Measurements from ENCODE around the gene PBX1. TPM values are rescaled to one million over a fixed set of nuclear protein-coding genes. Genes with fewer than 3 reads are reported as not detected.

Gene PBX1
- total RNA-seq, 4 donors from 2014 or later, result 89.6 to 138 (median 112) TPM

GRCh38 chr1:164660775-164661174, 101.8 kb downstream of the PBX1 start:
- intact Hi-C loops (cut with DNase I), result no loop called here
- Histone ChIP-seq H3K27ac (replicated peaks in 1 of 4) (peak overlapping the region in 1 of 4 donors; percentile 7), H3K4me3 (no peak overlapping the region), H3K36me3 (no peaks in the 10 kb centered on the region), H3K27me3 (no peaks in the 10 kb centered on the region), H3K9me3 (no peaks in the 10 kb centered on the region), H3K4me1 (peaks cover 22 to 85% (median 79%) of the 10 kb centered on the region in 4 donors)
- no peak for DNase-seq (ENCODE audit: extremely low spot score)
- no peak for TF ChIP-seq POLR2A (IDR thresholded peaks at IDR 0.05; ENCODE audit: low read depth)
- no peak for TF ChIP-seq POLR2AphosphoS5 (IDR thresholded peaks at IDR 0.05)
- no peak for TF ChIP-seq CTCF (IDR thresholded peaks at IDR 0.05)
- no peak for TF ChIP-seq EP300 (IDR thresholded peaks at IDR 0.05)

GRCh38 chr1:164662462-164662861, 103.5 kb downstream of the PBX1 start:
- H3K4me3 ChIP-seq, result no peak overlapping the region
- intact Hi-C loops (cut with DNase I), result no loop called here
- no peak for DNase-seq (ENCODE audit: extremely low spot score)
- H3K9me3 ChIP-seq, result no peaks in the 10 kb centered on the region
- TF ChIP-seq CTCF (IDR thresholded peaks at IDR 0.05) (peak in 2 of 3 experiments; percentile 14 to 26), POLR2AphosphoS5 (IDR thresholded peaks at IDR 0.05) (no peak)
- 93% methylated on average over 4 of the region's 5 CpGs for WGBS
- peak overlapping the region in 1 of 4 donors; percentile 7 for H3K27ac ChIP-seq (replicated peaks in 1 of 4)
- peaks cover 34 to 86% (median 74%) of the 10 kb centered on the region in 4 donors for H3K4me1 ChIP-seq
- H3K36me3 ChIP-seq, result no peaks in the 10 kb centered on the region
- H3K27me3 ChIP-seq, result no peaks in the 10 kb centered on the region

- WGBS, result 90% methylated on average over 1 of the region's 1 CpG
Observed at GRCh38 chr1:164662955-164663354, 104.0 kb downstream of the PBX1 start.

GRCh38 chr1:164664127-164664526, 105.1 kb downstream of the PBX1 start:
- peaks cover 32 to 88% (median 75%) of the 10 kb centered on the region in 4 donors for H3K4me1 ChIP-seq
- H3K4me3 ChIP-seq, result no peak overlapping the region
- no peak for DNase-seq (ENCODE audit: extremely low spot score)
- WGBS, result 93% methylated on average over 4 of the region's 4 CpGs
- no peaks in the 10 kb centered on the region for H3K27me3 ChIP-seq
- intact Hi-C loops (cut with DNase I), result no loop called here
- H3K9me3 ChIP-seq, result no peaks in the 10 kb centered on the region
- TF ChIP-seq POLR2AphosphoS5 (IDR thresholded peaks at IDR 0.05) (no peak), POLR2A (IDR thresholded peaks at IDR 0.05; ENCODE audit: low read depth) (no peak), EP300 (IDR thresholded peaks at IDR 0.05) (no peak), CTCF (IDR thresholded peaks at IDR 0.05) (no peak)
- H3K36me3 ChIP-seq, result no peaks in the 10 kb centered on the region
- peak overlapping the region in 1 of 4 donors; percentile 31 for H3K27ac ChIP-seq (replicated peaks in 1 of 4)

More at GRCh38 chr1:164662955-164663354, 104.0 kb downstream of the PBX1 start:
- Histone ChIP-seq H3K27me3 (no peaks in the 10 kb centered on the region), H3K27ac (replicated peaks in 1 of 4) (peak overlapping the region in 2 of 4 donors; percentile 9 to 33), H3K9me3 (no peaks in the 10 kb centered on the region), H3K4me3 (no peak overlapping the region), H3K4me1 (peaks cover 38 to 89% (median 74%) of the 10 kb centered on the region in 4 donors), H3K36me3 (no peaks in the 10 kb centered on the region)
- DNase-seq (ENCODE audit: extremely low spot score), result no peak
- no peak for TF ChIP-seq CTCF (IDR thresholded peaks at IDR 0.05)
- no peak for TF ChIP-seq POLR2AphosphoS5 (IDR thresholded peaks at IDR 0.05)
- no peak for TF ChIP-seq EP300 (IDR thresholded peaks at IDR 0.05)
- TF ChIP-seq POLR2A (IDR thresholded peaks at IDR 0.05; ENCODE audit: low read depth), result no peak
- intact Hi-C loops (cut with DNase I), result no loop called here

- no peak overlapping the region for H3K4me3 ChIP-seq
- no peak for DNase-seq (ENCODE audit: extremely low spot score)
- 93% methylated on average over 2 of the region's 2 CpGs for whole genome bisulfite sequencing
- no peak overlapping the region for H3K27ac ChIP-seq (replicated peaks in 1 of 4)
- TF ChIP-seq POLR2AphosphoS5 (IDR thresholded peaks at IDR 0.05), result no peak
- TF ChIP-seq CTCF (IDR thresholded peaks at IDR 0.05), result no peak
- no peak for TF ChIP-seq EP300 (IDR thresholded peaks at IDR 0.05)
- TF ChIP-seq POLR2A (IDR thresholded peaks at IDR 0.05; ENCODE audit: low read depth), result no peak
- H3K9me3 ChIP-seq, result no peaks in the 10 kb centered on the region
- peaks cover 36 to 97% (median 83%) of the 10 kb centered on the region in 4 donors for H3K4me1 ChIP-seq
- H3K27me3 ChIP-seq, result no peaks in the 10 kb centered on the region
- intact Hi-C loops (cut with DNase I), result no loop called here
- no peaks in the 10 kb centered on the region for H3K36me3 ChIP-seq
Observed at GRCh38 chr1:164667001-164667400, 108.0 kb downstream of the PBX1 start.
